CD4-positive, alpha-beta T cell treated with Interferon gamma for 1 hour (primary cell): Measurements from ENCODE around the gene HCK.
"Not testable (repeated sequence)": the region's sequence is repeated elsewhere in the genome, so short reads cannot be mapped to it uniquely, and the experiment has no call there.

Experiments used
- DNase-seq: peaks from one replicate; pipeline ENCODE4 v3.0.0-alpha.2; 2020

Gene HCK

DNA sequence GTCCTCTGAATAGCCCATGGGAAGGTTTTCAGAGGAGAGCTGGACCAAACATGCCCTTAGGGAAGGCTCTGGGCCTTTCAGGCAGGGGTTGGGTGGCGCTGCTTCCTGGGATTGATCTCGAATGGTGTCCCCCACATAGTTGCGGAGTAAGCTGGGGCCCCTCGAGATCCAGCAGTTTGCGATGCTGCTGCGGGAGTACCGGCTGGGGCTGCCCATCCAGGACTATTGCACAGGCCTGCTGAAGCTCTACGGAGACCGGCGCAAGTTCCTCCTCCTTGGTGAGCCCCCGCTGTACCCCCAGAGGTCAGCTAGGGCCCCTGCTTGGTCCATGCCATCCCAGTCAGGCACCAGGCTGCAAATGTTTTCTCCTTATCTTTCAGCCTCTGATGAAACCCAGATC lies 22.5 kb upstream of the HCK start:
- DNase-seq: no peak

GRCh38 chr20:32031007-32031958 lies 20.8 kb upstream of the HCK start:
- DNase-seq: peak; percentile 34

- DNase-seq: no peak
Observed at GRCh38 chr20:32033316-32033715, 18.7 kb upstream of the HCK start.

- DNase-seq: not testable (repeated sequence)
Observed at GRCh38 chr20:32033721-32034120, 18.3 kb upstream of the HCK start.

GRCh38 chr20:32034581-32035425 lies 17.2 kb upstream of the HCK start:
- DNase-seq: peak; percentile 77

- DNase-seq: no peak
Observed at GRCh38 chr20:32035426-32035779, 16.6 kb upstream of the HCK start.

DNA sequence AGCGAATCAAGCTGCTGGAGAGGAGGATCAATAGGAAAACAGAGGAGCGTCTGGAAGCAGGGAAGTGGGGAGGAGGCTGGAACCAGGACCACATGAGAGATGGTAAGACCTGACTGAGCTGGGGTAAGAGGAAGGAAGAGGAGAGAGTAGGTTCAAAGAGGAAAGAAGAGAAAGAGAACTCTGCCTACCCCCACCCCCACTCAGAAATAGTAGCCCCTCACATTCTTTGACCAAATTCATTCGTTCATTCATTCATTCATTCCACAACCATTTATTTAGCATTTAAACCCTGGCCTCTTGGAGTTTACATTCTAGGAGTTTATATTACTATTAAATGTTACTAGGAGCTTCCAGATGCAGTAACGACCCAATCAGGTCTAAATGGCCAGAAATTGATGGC lies 15.8 kb upstream of the HCK start:
- DNase-seq: no peak

DNA sequence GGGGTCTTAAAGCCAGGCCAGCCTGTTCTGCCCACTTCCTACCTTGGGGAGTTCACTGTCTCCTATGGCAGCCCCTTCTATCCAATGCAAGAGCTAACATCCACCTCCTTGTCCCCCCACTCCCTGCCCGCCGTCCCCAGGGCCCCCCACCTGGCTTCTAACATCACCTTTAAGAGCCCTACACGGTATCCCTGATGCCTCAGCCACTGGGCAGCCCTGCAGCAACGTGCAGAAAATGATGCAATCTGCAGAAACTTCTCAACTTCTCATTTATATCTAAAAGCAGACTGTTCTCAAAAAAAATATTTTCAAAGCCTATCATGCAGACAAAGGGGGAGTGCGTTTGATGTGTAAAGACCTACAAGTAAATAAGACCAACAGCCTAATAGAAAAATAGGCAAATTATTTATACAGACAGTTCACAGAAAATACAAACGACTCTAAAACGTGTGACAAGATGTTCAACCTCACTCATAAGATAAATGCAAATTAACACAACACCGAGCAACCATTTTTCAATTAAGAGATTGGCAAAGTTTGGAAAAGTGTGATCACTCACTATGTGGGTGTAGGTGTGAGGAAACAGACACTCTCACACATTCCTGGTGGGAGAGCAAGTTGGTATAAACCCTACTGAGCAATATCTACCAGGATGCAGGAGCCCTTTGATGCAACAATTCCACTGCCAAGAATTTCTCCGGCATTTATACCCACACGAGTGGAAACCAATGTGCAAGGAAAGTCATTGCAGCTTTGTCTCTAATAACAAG lies 15.1 kb upstream of the HCK start:
- DNase-seq: no peak

DNA sequence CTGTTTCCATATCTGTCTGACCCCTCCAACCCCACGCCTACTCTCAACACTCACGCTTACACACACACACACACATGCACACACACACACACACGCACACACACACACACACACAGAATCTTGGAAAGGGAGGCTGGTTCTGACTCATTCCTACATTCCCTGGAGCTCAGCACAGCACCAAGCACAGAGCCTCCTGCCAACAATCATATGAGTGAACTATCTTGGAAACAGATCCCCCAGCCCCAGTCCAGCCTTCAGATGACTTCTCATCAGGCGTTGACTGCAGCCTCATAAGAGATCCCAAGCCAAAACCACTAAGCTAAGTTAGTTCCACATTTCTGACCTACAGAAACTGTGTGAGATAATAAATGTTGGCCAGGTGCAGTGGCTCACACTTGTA lies 14.1 kb upstream of the HCK start:
- DNase-seq: no peak

DNA sequence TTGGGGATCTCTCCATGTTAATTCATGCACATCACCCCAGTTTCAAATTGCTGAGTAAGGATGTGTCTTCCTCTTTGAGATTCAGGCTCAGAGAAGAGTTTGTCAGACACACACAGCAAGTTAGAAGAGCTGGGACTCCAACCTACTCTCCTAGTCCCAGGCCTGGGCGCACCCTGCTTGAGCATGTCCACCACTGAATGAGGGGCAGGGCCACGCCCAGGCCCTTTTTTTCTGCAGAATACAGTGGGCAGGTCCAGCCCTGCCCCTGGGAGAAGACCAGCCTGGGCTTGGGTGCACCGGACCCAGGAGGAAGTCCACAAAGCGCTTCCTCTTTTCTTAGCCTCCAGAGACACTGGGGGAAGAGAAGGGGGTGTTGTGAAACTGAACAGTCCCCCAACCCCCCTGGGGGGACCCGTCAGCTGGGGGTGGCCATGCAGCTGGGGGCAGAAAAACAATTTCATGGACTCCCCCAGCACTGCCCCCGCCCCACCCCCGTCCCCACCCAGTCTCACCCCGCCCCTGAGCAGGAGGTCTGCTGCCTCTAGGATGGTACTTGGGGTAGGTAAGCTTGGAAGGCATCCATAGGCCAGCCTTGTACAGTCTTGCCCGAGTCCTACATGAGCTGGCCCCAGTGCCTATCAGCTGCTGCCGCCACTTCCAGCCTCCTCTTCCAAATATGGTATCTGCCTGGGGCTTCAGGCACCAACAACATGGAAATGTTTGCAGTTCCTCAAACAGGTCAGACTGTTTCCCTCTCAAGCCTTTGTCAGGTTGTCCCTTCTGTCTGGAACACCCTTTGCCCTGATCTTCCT lies 11.7 kb upstream of the HCK start:
- DNase-seq: peak; percentile 76

DNA sequence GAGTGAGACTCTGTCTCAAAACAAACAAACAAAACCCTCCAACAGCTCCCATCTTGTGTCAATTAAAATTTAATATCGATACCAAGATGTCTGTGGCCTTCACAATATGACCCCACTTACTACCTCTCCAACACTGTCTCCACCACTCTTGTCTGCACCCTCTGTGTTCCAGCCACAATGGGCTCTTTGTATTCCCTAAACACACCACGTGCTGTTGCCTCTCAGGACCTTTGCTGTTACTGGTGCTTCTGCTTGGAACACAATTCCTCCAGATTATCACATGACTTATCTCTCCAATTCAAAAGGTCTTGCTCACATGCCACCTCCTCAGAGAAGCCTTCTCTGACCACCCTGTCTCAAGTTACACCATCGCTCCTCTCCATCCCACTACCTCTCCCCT lies 6.0 kb upstream of the HCK start:
- no peak for DNase-seq

DNA sequence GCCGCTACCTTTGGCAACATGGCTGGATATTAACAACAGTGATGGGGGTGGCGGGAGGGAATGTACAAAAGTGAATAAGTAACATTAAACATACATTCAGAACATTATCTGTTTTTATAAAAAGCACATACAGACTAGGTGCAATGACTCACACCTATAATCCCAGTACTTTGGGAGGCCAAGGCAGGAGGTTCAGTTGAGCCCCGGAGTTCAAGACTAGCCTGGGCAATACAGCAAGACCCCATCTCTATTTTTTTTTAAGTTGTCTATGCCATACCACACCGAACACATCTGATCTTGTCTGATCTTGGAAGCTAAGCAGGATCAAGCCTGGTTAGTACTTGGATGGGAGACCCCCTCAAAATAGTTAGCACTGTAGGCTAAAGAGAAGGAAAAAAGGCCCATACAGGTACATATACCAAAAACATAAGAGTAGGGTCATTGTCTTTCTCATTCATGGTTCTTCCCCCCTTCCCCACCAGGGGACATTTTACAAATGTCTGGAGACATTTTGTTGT lies 1.7 kb upstream of the HCK start:
- no peak for DNase-seq

- DNase-seq: peak; percentile 60
Observed at GRCh38 chr20:32050851-32051556, 1.0 kb upstream of the HCK start.

DNA sequence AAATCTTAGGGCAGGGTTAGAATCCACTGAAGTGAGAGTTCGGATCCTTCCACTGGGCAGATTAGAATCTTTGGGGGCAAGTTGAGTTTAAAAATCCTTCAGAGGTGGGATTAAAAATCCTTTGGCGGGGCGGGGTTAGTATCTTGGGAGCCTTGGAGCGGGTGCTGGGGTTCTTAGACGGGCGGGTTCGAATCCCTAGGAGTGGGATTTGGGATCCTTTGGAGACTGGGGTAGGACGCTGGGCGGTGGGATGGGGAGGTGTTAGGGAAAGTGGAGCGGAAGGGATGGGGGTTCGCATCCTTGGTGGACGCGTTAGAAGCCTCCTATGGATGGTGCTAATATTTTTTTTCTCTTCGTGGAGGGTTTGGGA lies 337 bp upstream of the HCK start:
- no peak for DNase-seq

GRCh38 chr20:32052778-32053362 lies 828 bp downstream of the HCK start:
- peak; percentile 84 for DNase-seq

- no peak for DNase-seq
Observed at GRCh38 chr20:32053648-32054047, 1.6 kb downstream of the HCK start.

DNA sequence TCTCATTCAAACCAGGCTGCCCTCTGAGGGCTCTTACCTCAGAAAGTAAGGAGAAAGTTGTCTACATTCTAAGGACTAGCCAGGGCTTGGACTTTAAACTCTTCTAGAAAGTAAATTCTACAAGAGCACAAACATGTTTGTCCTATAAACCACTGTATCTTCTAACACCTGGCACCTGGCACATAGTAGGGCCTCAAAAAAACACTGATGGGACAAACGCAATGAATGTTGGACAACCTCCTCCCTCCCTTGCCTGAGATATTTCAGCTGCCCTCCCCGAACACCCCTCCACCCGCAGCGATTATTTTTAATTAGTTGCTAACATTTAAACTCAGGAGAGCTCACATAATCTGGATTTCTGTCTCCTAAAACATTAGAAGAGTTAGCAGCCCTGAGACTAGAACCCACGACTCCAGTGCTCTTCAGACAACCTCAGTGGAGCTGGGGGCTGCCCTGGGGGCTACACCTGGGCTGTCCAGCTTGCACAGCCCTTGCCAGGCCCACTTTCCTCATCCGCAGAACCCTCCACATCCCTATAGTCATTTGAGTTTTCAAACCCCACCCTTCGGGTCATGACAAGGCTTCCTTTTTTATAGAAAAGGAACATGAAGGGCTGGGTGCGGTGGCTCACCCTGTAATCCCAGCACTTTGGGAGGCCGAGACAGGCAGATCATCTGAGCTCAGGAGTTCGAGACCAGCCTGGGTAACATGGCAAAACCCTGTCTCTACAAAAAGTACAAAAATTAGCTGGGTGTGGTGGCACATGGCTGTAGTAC lies 4.9 kb downstream of the HCK start:
- DNase-seq: peak; percentile 27

DNA sequence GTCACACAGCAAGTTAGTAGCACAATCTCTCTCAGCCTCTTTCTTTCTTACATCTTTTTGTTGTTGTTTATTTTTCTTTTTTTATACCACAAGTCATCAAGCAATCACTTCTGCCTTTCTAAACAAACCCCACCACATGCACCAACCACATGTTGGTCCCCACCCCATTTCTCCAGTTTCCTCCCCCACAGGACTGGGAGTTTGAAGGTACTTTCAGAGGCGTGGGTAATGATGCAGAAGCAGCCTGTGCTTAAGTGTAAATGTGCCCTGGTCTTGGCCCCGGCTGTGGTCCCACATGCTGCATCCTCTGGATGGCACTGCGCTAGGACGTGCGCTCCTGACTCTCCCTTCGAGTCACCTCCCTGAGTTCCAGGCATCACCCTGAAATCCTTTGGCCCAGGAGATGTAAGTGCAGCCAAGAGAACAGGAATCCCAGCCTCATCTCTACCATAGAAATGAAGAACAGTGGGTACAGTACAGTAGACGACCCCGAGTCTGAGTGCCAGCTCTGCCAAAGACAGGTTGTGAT lies 5.7 kb downstream of the HCK start:
- no peak for DNase-seq

GRCh38 chr20:32059189-32059588 lies 7.1 kb downstream of the HCK start:
- no peak for DNase-seq

DNA sequence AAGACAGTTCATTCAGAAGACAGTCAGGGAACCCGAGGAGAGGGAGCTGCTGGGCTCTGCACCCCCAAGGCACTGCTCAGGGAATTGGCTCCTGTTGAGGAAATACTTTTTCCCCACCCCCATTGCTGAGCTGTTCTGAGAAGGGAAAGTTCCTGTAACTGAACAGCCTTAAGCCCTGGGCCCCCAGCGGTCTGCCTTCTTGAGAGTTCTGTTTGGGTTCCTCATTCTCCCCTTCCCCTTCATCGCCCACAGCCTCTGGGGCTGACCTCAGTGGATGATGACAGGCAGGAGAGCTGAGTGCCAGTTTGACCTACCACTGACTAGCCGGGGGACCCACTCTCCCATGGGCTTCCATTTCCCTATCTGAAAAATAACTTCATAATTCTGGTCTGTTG lies 10.7 kb downstream of the HCK start:
- DNase-seq: peak; percentile 78
